Panc1 (cell line): Measurements from ENCODE around the gene NEMP1. TPM values are rescaled to one million over a fixed set of nuclear protein-coding genes. Genes with fewer than 3 reads are reported as not detected.

Experiments used
- ATAC-seq: fragments of 200-7000 bp; cut with Tn5 transposase; 2 replicates; pipeline ENCODE4 v1.9.1; 2020; ENCODE audit warnings: mild to moderate bottlenecking, moderate library complexity
- BruUV-seq: library from RNA; stranded (reverse); fragments of 400-500 nt; replicated peaks from 2 replicates; lab custom pipeline; 2021; lab: Mats Ljungman, UMichigan
- CTCF ChIA-PET: fragments of 300-600 bp; sonication (Branson Sonifier 250); formaldehyde crosslinking; loops from one replicate; lab custom pipeline; 2022; ENCODE audit warnings: antibody characterized with exemption; lab: Charles Lee
- POLR2A ChIA-PET: fragments of 300-600 bp; sonication (Branson Sonifier 250); formaldehyde crosslinking; loops from one replicate; lab custom pipeline; 2022; ENCODE audit warnings: antibody characterized with exemption; lab: Charles Lee
- DNase-seq: peaks from one replicate; pipeline ENCODE4 v3.0.0-alpha.2; 2010; ENCODE audit warnings: low read depth, low spot score
- H3K27ac ChIP-seq: 2 replicates; pipeline ENCODE4 v1.5.1; 2011; ENCODE audit warnings: mild to moderate bottlenecking, low read length, inconsistent platforms
- H3K27me3 ChIP-seq: fragments of 200-500 bp; sonication (Bioruptor generic); 2 replicates; pipeline ENCODE4 v1.6.0; 2014; ENCODE audit warnings: low read length, inconsistent platforms; ENCODE audit not compliant: control insufficient read depth, insufficient read depth
- H3K36me3 ChIP-seq: fragments of 200-500 bp; sonication (Bioruptor generic); 2 replicates; pipeline ENCODE4 v1.5.1; 2014; ENCODE audit warnings: inconsistent platforms, mild to moderate bottlenecking, low read length, moderate library complexity; ENCODE audit not compliant: control insufficient read depth, insufficient read depth
- H3K4me1 ChIP-seq: 2 replicates; pipeline ENCODE4 v1.5.1; 2011; ENCODE audit warnings: inconsistent platforms, mild to moderate bottlenecking, low read length, moderate library complexity; ENCODE audit not compliant: control insufficient read depth, insufficient read depth
- H3K4me3 ChIP-seq, 2 experiments: 2 replicates each; pipeline ENCODE4 v1.5.1; 2011 to 2012; ENCODE audit warnings: low read depth in 2 of 2, low read length in 2 of 2, mild to moderate bottlenecking in 2 of 2, inconsistent platforms in 1 of 2, moderate library complexity in 1 of 2
- H3K9me3 ChIP-seq: fragments of 200-500 bp; sonication (Bioruptor generic); 2 replicates; pipeline ENCODE4 v1.5.1; 2014; ENCODE audit warnings: low read depth, mild to moderate bottlenecking, inconsistent platforms, low read length, moderate library complexity; ENCODE audit not compliant: control insufficient read depth, insufficient read depth
- POLR2AphosphoS5 ChIP-seq: IDR thresholded peaks from 2 replicates; pipeline ENCODE4 v1.6.1; 2012; ENCODE audit warnings: mild to moderate bottlenecking, low read depth, low read length, moderate library complexity
- SIN3A ChIP-seq: IDR thresholded peaks from 2 replicates; pipeline ENCODE4 v1.6.1; 2012; ENCODE audit warnings: low read depth, mild to moderate bottlenecking, low read length, moderate library complexity, borderline replicate concordance; ENCODE audit not compliant: insufficient read depth
- TCF7L2 ChIP-seq: IDR thresholded peaks from 2 replicates; pipeline ENCODE4 v1.6.1; 2011; ENCODE audit warnings: mild to moderate bottlenecking, low read depth, low read length, inconsistent platforms
- in situ Hi-C: cut with HindIII; loops from 2 replicates; pipeline ENCODE4 v1.10.0; 2016; ENCODE audit warnings: low sequenced_read_pairs, low pct_unique_long_range_greater_than_20kb
- intact Hi-C: fragments of 100-400 bp; cut with micrococcal nuclease; formaldehyde crosslinking; loops from one replicate; pipeline ENCODE4 v1.10.0; 2022; ENCODE audit not compliant: unreplicated experiment
- total RNA-seq: library from RNA; stranded (reverse); gene quantifications from one replicate; pipeline ENCODE4 v1.2.1, GENCODE V29; 2021; ENCODE audit not compliant: unreplicated experiment
- TF ChIP-seq, protein P1 (sequence below), 2 experiments: IDR thresholded peaks; 2 replicates each; pipeline ENCODE4 v1.6.1; 2011 to 2012; ENCODE audit warnings: low read depth in 2 of 2, control low read depth in 1 of 2, low read length in 1 of 2, mild to moderate bottlenecking in 1 of 2, moderate library complexity in 1 of 2; ENCODE audit not compliant: insufficient read depth in 1 of 2
- TF ChIP-seq, protein P2 (sequence below): fragments of 450-650 bp; IDR thresholded peaks from 2 replicates; pipeline ENCODE4 v1.5.1; 2017; ENCODE audit warnings: mild to moderate bottlenecking

NEMP1 gene
- total RNA-seq, 1 experiment from 2014 or later, result 46.9 TPM

DNA sequence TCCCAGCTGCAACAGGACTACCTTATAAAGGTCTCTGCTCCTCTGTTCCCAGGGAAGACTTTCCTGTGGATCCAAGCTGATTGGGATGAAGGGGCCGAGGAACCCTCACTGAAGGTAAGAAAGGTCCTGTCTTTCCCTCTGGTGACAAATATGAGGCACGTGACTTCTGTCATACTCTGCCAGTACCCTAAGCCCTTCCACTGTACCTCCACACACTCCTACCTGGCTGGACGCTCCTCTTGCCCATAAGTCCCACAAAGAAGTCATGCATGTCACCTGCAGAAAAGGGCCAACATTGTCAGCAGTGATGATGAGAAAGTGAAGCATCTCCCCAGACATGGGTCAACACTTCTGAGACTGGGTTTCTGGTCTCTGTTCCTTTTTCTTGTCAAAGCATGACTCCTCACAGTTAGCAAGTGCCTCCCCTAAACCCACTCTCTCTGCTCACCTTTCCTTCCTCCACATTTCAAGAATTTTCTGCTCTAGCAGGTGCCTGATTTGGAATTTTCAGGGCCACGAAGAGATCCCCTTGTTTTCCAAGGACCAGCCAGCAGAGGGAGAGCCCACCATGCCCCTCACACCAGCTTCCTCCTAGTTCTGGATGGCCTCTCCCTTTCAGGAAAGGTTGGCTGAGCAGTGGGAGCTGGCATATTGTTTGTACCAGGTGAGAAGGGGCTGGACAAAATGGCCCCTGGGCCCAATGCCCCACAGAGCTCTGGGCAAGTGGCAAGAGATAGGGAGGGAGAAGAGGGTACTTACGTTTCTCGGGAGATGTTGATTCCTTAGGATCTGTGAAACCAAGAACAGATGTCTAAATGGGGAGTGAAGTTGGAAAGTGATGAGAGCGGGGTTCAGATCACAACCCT lies 65.8 kb downstream of the NEMP1 start:
- DNase-seq (no peak), ATAC-seq (no peak)
- Histone ChIP-seq H3K36me3 (no peaks in the 10 kb centered on the region), H3K27ac (no peak overlapping the region), H3K4me3 (no peak overlapping the region), H3K4me1 (peaks cover 10% of the 10 kb centered on the region), H3K27me3 (peaks cover 14% of the 10 kb centered on the region), H3K9me3 (no peaks in the 10 kb centered on the region)
- ChIA-PET POLR2A (interaction anchor here (0.6 kb wide), 2 partner anchors 37 to 323 kb away, joined by 3 to 5 read pairs; no protein-coding TSS in a partner anchor), CTCF (no interaction called here)
- intact Hi-C loops (no loop called here), in situ Hi-C loops (no loop called here)
- TF ChIP-seq, protein P1, sequence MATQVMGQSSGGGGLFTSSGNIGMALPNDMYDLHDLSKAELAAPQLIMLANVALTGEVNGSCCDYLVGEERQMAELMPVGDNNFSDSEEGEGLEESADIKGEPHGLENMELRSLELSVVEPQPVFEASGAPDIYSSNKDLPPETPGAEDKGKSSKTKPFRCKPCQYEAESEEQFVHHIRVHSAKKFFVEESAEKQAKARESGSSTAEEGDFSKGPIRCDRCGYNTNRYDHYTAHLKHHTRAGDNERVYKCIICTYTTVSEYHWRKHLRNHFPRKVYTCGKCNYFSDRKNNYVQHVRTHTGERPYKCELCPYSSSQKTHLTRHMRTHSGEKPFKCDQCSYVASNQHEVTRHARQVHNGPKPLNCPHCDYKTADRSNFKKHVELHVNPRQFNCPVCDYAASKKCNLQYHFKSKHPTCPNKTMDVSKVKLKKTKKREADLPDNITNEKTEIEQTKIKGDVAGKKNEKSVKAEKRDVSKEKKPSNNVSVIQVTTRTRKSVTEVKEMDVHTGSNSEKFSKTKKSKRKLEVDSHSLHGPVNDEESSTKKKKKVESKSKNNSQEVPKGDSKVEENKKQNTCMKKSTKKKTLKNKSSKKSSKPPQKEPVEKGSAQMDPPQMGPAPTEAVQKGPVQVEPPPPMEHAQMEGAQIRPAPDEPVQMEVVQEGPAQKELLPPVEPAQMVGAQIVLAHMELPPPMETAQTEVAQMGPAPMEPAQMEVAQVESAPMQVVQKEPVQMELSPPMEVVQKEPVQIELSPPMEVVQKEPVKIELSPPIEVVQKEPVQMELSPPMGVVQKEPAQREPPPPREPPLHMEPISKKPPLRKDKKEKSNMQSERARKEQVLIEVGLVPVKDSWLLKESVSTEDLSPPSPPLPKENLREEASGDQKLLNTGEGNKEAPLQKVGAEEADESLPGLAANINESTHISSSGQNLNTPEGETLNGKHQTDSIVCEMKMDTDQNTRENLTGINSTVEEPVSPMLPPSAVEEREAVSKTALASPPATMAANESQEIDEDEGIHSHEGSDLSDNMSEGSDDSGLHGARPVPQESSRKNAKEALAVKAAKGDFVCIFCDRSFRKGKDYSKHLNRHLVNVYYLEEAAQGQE (IDR thresholded peaks at IDR 0.05; ENCODE audit: insufficient read depth in 1 of 2, low read depth in 2 of 2, low read length in 1 of 2), result no peak
- no peak for TF ChIP-seq SIN3A
- no peak for TF ChIP-seq POLR2AphosphoS5
- no peak for TF ChIP-seq TCF7L2
- TF ChIP-seq, protein P2, sequence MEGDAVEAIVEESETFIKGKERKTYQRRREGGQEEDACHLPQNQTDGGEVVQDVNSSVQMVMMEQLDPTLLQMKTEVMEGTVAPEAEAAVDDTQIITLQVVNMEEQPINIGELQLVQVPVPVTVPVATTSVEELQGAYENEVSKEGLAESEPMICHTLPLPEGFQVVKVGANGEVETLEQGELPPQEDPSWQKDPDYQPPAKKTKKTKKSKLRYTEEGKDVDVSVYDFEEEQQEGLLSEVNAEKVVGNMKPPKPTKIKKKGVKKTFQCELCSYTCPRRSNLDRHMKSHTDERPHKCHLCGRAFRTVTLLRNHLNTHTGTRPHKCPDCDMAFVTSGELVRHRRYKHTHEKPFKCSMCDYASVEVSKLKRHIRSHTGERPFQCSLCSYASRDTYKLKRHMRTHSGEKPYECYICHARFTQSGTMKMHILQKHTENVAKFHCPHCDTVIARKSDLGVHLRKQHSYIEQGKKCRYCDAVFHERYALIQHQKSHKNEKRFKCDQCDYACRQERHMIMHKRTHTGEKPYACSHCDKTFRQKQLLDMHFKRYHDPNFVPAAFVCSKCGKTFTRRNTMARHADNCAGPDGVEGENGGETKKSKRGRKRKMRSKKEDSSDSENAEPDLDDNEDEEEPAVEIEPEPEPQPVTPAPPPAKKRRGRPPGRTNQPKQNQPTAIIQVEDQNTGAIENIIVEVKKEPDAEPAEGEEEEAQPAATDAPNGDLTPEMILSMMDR, result no peak
- no TSS peak for BruUV-seq

DNA sequence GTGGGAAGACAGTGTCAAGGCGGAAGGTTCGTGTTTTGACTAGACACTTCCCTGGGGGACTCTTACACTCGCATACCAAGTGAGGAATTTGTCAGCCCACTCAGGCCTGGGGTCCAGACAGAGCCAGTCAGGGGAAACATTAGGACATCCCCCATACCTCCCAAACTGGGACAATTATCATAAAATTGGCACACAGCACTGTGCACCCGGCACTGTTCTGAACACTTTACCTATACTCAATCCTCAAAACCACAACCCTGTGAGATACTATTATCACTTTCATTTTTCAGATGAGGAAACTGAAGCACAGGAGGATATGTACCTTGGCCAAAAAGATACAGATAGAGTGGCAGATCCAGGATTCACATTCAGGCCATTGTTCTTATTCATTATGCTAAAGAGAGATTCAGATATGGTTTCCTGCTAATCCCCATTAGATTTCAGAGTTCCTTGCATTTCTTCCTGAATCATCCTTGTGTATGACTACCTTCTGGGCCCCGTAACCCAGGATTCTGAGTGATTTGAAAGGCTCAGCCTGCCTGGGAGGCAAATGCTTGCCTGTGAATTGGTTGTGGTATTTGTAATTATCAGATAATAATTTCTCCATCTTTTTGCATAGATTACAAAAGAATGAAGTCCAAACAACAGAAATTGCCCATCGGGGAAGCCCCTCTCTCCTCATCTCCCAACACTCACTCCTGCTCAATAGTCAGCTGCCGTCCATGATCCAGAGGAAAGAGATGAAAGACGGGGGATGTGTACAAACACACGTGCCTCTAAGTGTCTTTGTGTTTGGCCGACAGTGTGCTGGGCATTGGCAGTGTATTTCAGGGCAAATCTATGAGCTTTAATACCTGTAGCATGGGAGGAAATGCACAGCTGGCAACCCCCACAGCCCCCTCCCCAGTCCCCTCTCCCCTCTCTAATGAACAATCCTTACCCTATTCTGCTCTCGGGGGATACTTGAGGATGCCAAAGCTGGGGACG lies 66.9 kb downstream of the NEMP1 start:
- POLR2A ChIA-PET, result interaction anchor here (0.6 kb wide), 1 partner anchor 35 kb away, joined by 3 read pairs; no protein-coding TSS in a partner anchor
- CTCF ChIA-PET, result interaction anchor here (0.8 kb wide), 1 partner anchor 99 kb away, joined by 5 read pairs; the partner anchor contains the start of gene STAT6
- Histone ChIP-seq H3K36me3 (no peaks in the 10 kb centered on the region), H3K9me3 (no peaks in the 10 kb centered on the region), H3K4me3 (no peak overlapping the region), H3K27me3 (peaks cover 14% of the 10 kb centered on the region), H3K4me1 (peaks cover 12% of the 10 kb centered on the region), H3K27ac (no peak overlapping the region)
- BruUV-seq, result no TSS peak
- ATAC-seq (no peak), DNase-seq (no peak)
- TF ChIP-seq, protein P1 (IDR thresholded peaks at IDR 0.05; ENCODE audit: insufficient read depth in 1 of 2, low read depth in 2 of 2, low read length in 1 of 2), result no peak
- TF ChIP-seq, protein P2, result no peak
- no peak for TF ChIP-seq POLR2AphosphoS5
- no peak for TF ChIP-seq TCF7L2
- no peak for TF ChIP-seq SIN3A
- in situ Hi-C loops (no loop called here), intact Hi-C loops (no loop called here)
